Peyer's patch (tissue), 4 donors: ENCODE data around the gene TEF. TPM values are rescaled to one million over a fixed set of nuclear protein-coding genes. Genes with fewer than 3 reads are reported as not detected.

Experiments
- DNase-seq, 3 donors: peaks; one replicate each; pipeline ENCODE4 v3.0.0-alpha.2; 2017 to 2019
- H3K27ac ChIP-seq, 4 donors: fragments of 200-600 bp; sonication (generic); one replicate each; pipeline ENCODE4 v1.5.1; 2016 to 2019
- H3K27me3 ChIP-seq, 2 donors: fragments of 200-600 bp; sonication (generic); one replicate each; pipeline ENCODE4 v1.5.1; 2019
- H3K36me3 ChIP-seq, 3 donors: fragments of 200-600 bp; sonication (generic); one replicate each; pipeline ENCODE4 v1.5.1; 2016 to 2019
- H3K4me1 ChIP-seq, 4 donors: fragments of 200-600 bp; sonication (generic); one replicate each; pipeline ENCODE4 v1.5.1; 2016 to 2019
- H3K4me3 ChIP-seq, 4 donors: fragments of 200-600 bp; sonication (generic); 1 replicate in 3 of 4; 2 replicates in 1 of 4; pipeline ENCODE4 v1.5.1; 2016 to 2019; ENCODE audit warnings: mild to moderate bottlenecking in 1 of 4
- H3K9me3 ChIP-seq, 4 donors: fragments of 200-600 bp; sonication (generic); one replicate each; pipeline ENCODE4 v1.5.1; 2016 to 2019; ENCODE audit warnings: mild to moderate bottlenecking in 1 of 4
- CTCF ChIP-seq, 6 experiments: fragments of 450-650 bp in 4 of 6; fragments of 200-600 bp in 2 of 6; sonication (generic) in 1 of 6; IDR thresholded peaks; one replicate each; pipeline ENCODE4 v1.5.1; 2017 to 2019; ENCODE audit warnings: antibody characterized with exemption in 6 of 6, mild to moderate bottlenecking in 3 of 6, moderate library complexity in 1 of 6
- POLR2A ChIP-seq, 2 donors: fragments of 450-650 bp; IDR thresholded peaks; one replicate each; pipeline ENCODE4 v1.5.1; 2017; ENCODE audit warnings: antibody characterized with exemption in 2 of 2, mild to moderate bottlenecking in 2 of 2, moderate library complexity in 2 of 2
- total RNA-seq, 4 donors: library from RNA; depleted of rRNA; stranded (reverse); fragments of >200 nt; gene quantifications; one replicate each; pipeline ENCODE4 v1.1.0, GENCODE V29; 2016

TEF gene
- total RNA-seq, 4 donors from 2014 or later = 6.6 to 42.2 (median 27.0) TPM

DNA sequence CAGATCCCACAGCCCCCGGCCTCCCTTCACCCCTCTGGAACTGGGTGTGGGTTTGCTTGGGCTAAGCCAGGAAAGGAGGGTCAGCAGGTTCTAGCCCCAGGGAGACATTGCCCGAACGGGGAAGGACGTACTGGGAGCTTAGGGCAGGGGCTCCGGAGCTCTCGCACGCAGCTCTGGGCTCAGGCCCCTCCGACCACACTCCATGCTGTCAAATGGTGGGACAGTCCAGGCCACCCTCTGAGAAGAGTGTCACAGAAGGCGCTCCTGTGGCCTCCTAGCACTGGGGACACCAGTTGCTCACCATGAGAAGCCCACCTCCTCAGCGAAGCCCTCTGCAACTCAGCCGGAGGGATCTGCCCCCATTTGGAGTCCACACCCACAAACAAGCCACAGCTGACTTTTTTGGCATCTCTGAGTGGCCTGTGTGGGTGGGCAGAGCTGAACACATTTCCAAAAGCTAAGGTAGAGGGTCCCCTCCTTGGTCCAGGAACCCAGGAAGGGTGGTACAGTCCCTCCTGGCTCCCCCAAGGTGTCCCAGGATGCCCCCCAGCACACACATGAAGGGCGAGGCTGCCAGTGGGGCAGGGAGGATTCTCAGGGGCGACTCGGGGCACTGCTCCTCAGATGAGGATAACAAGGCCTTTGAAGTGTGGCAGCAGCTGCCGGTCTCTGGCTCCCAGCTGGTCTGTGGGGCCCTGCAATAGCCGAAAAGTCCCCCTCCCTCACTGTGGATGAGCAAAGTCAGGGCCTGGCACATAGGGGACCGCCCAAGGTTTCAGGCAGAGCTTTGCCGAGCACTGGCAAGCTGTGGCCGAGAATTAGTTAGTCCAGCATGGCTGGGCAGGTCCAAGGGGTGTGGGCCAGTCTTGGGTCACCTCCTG, 13.0 kb upstream of the TEF start:
- no peak for TF ChIP-seq CTCF (IDR thresholded peaks at IDR 0.05)
- no peak for TF ChIP-seq POLR2A (IDR thresholded peaks at IDR 0.05)
- H3K27me3 ChIP-seq = no peaks in the 10 kb centered on the region
- H3K36me3 ChIP-seq = no peaks in the 10 kb centered on the region
- peak overlapping the region in 3 of 4 donors; percentile 18 to 50 (median 37) for H3K4me3 ChIP-seq
- no peak for DNase-seq
- H3K9me3 ChIP-seq = no peaks in the 10 kb centered on the region
- peaks cover 0 to 17% (median 3%) of the 10 kb centered on the region in 4 donors for H3K4me1 ChIP-seq
- H3K27ac ChIP-seq = peak overlapping the region in 3 of 4 donors; percentile 13 to 64 (median 52)

DNA sequence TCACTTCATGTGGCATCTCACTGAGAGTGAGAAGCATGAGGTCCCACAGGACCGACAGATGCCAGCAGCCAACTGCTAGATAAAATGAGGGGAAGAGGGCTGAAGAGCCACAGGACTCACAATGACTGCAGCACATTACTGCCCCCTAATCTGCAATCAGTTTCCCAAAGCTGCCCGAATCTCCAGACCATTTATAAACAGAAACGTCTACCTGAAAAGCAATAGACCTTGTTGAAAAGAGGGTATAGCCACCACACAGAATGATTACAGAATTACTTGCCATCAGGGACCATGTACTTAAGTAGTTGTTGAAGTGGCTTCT, 12.4 kb upstream of the TEF start:
- Histone ChIP-seq H3K27ac (peak overlapping the region in 2 of 4 donors; percentile 3 to 64), H3K4me3 (no peak overlapping the region), H3K4me1 (peaks cover 0 to 17% (median 3%) of the 10 kb centered on the region in 4 donors), H3K27me3 (no peaks in the 10 kb centered on the region), H3K36me3 (no peaks in the 10 kb centered on the region), H3K9me3 (no peaks in the 10 kb centered on the region)
- DNase-seq = no peak
- TF ChIP-seq POLR2A (IDR thresholded peaks at IDR 0.05) = no peak
- no peak for TF ChIP-seq CTCF (IDR thresholded peaks at IDR 0.05)

- H3K4me3 ChIP-seq = no peak overlapping the region
- H3K27ac ChIP-seq = peak overlapping the region in 1 of 4 donors; percentile 64
- no peaks in the 10 kb centered on the region for H3K36me3 ChIP-seq
- peaks cover 0 to 17% (median 3%) of the 10 kb centered on the region in 4 donors for H3K4me1 ChIP-seq
- DNase-seq = no peak
- no peaks in the 10 kb centered on the region for H3K9me3 ChIP-seq
- TF ChIP-seq CTCF (IDR thresholded peaks at IDR 0.05) = no peak
- no peaks in the 10 kb centered on the region for H3K27me3 ChIP-seq
These were observed 11.9 kb upstream of the TEF start for GRCh38 chr22:41369837-41370236.

DNA sequence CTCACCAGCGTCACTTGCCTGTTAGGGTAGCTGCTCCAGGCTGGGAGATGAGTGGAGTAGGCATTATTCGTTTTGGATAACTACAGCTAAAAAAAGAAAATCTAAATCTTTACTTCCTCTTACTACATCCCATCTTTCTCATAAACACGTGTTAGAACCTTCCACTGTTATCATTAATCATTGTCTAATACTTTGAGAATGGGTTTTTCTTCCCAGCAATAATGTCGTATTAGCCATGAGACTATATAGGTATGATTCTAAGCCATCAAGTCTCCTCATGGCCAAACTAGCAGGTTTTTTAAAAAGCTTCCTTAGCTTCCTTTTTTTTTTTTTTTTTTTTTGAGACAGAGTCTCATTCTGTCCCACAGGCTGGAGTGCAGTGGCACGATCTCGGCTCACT, 3.9 kb upstream of the TEF start:
- H3K27me3 ChIP-seq = no peaks in the 10 kb centered on the region
- no peaks in the 10 kb centered on the region for H3K9me3 ChIP-seq
- no peak for DNase-seq
- peaks cover 0 to 11% (median 6%) of the 10 kb centered on the region in 4 donors for H3K4me1 ChIP-seq
- H3K27ac ChIP-seq = peak overlapping the region in 1 of 4 donors; percentile 10
- H3K4me3 ChIP-seq = no peak overlapping the region
- TF ChIP-seq CTCF (IDR thresholded peaks at IDR 0.05) = no peak
- TF ChIP-seq POLR2A (IDR thresholded peaks at IDR 0.05) = no peak
- no peaks in the 10 kb centered on the region for H3K36me3 ChIP-seq

- peak overlapping the region; percentile 95 to 100 (median 98) for H3K27ac ChIP-seq
- peak in 1 of 3 donors; percentile 31 for DNase-seq
- no peaks in the 10 kb centered on the region for H3K36me3 ChIP-seq
- H3K4me1 ChIP-seq = peaks cover 0 to 27% (median 12%) of the 10 kb centered on the region in 4 donors
- H3K9me3 ChIP-seq = no peaks in the 10 kb centered on the region
- H3K4me3 ChIP-seq = peak overlapping the region; percentile 92 to 97 (median 95)
- H3K27me3 ChIP-seq = no peaks in the 10 kb centered on the region
- TF ChIP-seq POLR2A (IDR thresholded peaks at IDR 0.05) = peak; percentile 37 to 55
- no peak for TF ChIP-seq CTCF (IDR thresholded peaks at IDR 0.05)
These were observed 781 bp upstream of the TEF start for GRCh38 chr22:41380993-41381328.
